Caco-2 (cell line): ENCODE data around the gene NEGR1. TPM values are rescaled to one million over a fixed set of nuclear protein-coding genes. Genes with fewer than 3 reads are reported as not detected.

Source experiments
- BruUV-seq: library from RNA; stranded (reverse); fragments of 400-500 nt; replicated peaks from 2 replicates; lab custom pipeline; 2021; lab: Mats Ljungman, UMichigan
- CTCF ChIA-PET: fragments of 300-600 bp; sonication (Branson Sonifier 250); formaldehyde crosslinking; loops from one replicate; lab custom pipeline; 2022; ENCODE audit warnings: antibody characterized with exemption; lab: Charles Lee
- POLR2A ChIA-PET: fragments of 300-600 bp; sonication (Branson Sonifier 250); formaldehyde crosslinking; loops from one replicate; lab custom pipeline; 2022; ENCODE audit warnings: antibody characterized with exemption; lab: Charles Lee
- DNase-seq, 2 experiments: peaks; one replicate each; pipeline versions ENCODE4 v3.0.0 to v3.0.0-alpha.2; 2020 to 2022
- H3K27me3 ChIP-seq: replicated peaks from 2 replicates; pipeline ENCODE4 v1.6.0; 2011; ENCODE audit warnings: low read length; ENCODE audit not compliant: control insufficient read depth, insufficient read depth
- H3K36me3 ChIP-seq: 2 replicates; pipeline ENCODE4 v1.5.1; 2011; ENCODE audit warnings: low read length; ENCODE audit not compliant: control insufficient read depth, insufficient read depth
- H3K4me1 ChIP-seq: fragments of 250-450 bp; sonication (Bioruptor Pico); 2 replicates; pipeline ENCODE4 v1.5.1; 2020; ENCODE audit warnings: mild to moderate bottlenecking
- H3K4me3 ChIP-seq: 2 replicates; pipeline ENCODE4 v1.5.1; 2011; ENCODE audit warnings: low read depth, mild to moderate bottlenecking, control low read depth, low read length
- H3K9me3 ChIP-seq: fragments of 250-450 bp; sonication (Bioruptor Pico); 2 replicates; pipeline ENCODE4 v1.5.1; 2020; ENCODE audit warnings: mild to moderate bottlenecking, moderate library complexity
- H3K27ac Mint-ChIP-seq: one replicate; pipeline ENCODE4 v1.8.0; 2022; ENCODE audit warnings: mixed read lengths; ENCODE audit not compliant: unreplicated experiment
- H3K27me3 Mint-ChIP-seq: one replicate; pipeline ENCODE4 v1.8.0; 2022; ENCODE audit warnings: mixed read lengths; ENCODE audit not compliant: insufficient read depth, unreplicated experiment
- H3K36me3 Mint-ChIP-seq: one replicate; pipeline ENCODE4 v1.8.0; 2022; ENCODE audit warnings: mild to moderate bottlenecking, mixed read lengths; ENCODE audit not compliant: insufficient read depth, unreplicated experiment
- H3K4me1 Mint-ChIP-seq: one replicate; pipeline ENCODE4 v1.8.0; 2022; ENCODE audit warnings: low read depth, mixed read lengths; ENCODE audit not compliant: unreplicated experiment
- H3K4me3 Mint-ChIP-seq: one replicate; pipeline ENCODE4 v1.8.0; 2022; ENCODE audit warnings: mild to moderate bottlenecking, moderate library complexity, mixed read lengths; ENCODE audit not compliant: unreplicated experiment
- H3K9me3 Mint-ChIP-seq: one replicate; pipeline ENCODE4 v1.8.0; 2022; ENCODE audit warnings: mixed read lengths; ENCODE audit not compliant: unreplicated experiment
- CTCF ChIP-seq, 2 experiments: fragments of 200-600 bp in 1 of 2; IDR thresholded peaks; 1 replicate in 1 of 2; 2 replicates in 1 of 2; pipeline versions ENCODE4 v1.5.1 to v1.8.0; 2011 to 2022; ENCODE audit warnings: antibody characterized with exemption in 1 of 2, control low read depth in 1 of 2, inconsistent platforms in 1 of 2, low read depth in 1 of 2, low read length in 1 of 2, mild to moderate bottlenecking in 1 of 2, moderate library complexity in 1 of 2; ENCODE audit not compliant: insufficient read depth in 1 of 2, severe bottlenecking in 1 of 2, unreplicated experiment in 1 of 2
- intact Hi-C: fragments of 100-400 bp; cut with micrococcal nuclease; formaldehyde crosslinking; loops from one replicate; pipeline ENCODE4 v1.10.0; 2022; ENCODE audit not compliant: unreplicated experiment
- total RNA-seq: library from RNA; stranded (reverse); gene quantifications from 2 replicates; pipeline ENCODE4 v1.2.3, GENCODE V29; 2022

NEGR1 gene
- total RNA-seq, 1 experiment from 2014 or later, result not detected

- BruUV-seq, result no TSS peak
- no peak overlapping the region for H3K4me3 ChIP-seq
These were observed 854.3 kb downstream of the NEGR1 start for GRCh38 chr1:71428029-71428428.

GRCh38 chr1:71427066-71427465, 855.3 kb downstream of the NEGR1 start:
- ChIA-PET CTCF (no interaction called here), POLR2A (no interaction called here)
- H3K27ac Mint-ChIP-seq, result no peak overlapping the region
- no peak for DNase-seq
- Histone ChIP-seq H3K4me1 (no peaks in the 10 kb centered on the region), H3K36me3 (no peaks in the 10 kb centered on the region), H3K4me3 (no peak overlapping the region), H3K27me3 (no peaks in the 10 kb centered on the region), H3K9me3 (no peaks in the 10 kb centered on the region)
- no peaks in the 10 kb centered on the region for H3K9me3 Mint-ChIP-seq
- H3K27me3 Mint-ChIP-seq, result no peaks in the 10 kb centered on the region
- TF ChIP-seq CTCF (IDR thresholded peaks at IDR 0.05; ENCODE audit: insufficient read depth in 1 of 2, low read depth in 1 of 2, low read length in 1 of 2, severe bottlenecking in 1 of 2, unreplicated experiment in 1 of 2), result no peak
- BruUV-seq, result no TSS peak
- intact Hi-C loops, result no loop called here
- no peaks in the 10 kb centered on the region for H3K4me1 Mint-ChIP-seq
- no peaks in the 10 kb centered on the region for H3K36me3 Mint-ChIP-seq
- H3K4me3 Mint-ChIP-seq, result no peak overlapping the region

More at GRCh38 chr1:71428029-71428428, 854.3 kb downstream of the NEGR1 start:
- no peaks in the 10 kb centered on the region for H3K4me1 ChIP-seq
- POLR2A ChIA-PET, result no interaction called here
- no peaks in the 10 kb centered on the region for H3K36me3 ChIP-seq
- Mint-ChIP-seq H3K27ac (no peak overlapping the region), H3K36me3 (no peaks in the 10 kb centered on the region), H3K4me3 (no peak overlapping the region), H3K9me3 (no peaks in the 10 kb centered on the region), H3K4me1 (no peaks in the 10 kb centered on the region), H3K27me3 (no peaks in the 10 kb centered on the region)
- no peaks in the 10 kb centered on the region for H3K9me3 ChIP-seq
- DNase-seq, result no peak
- intact Hi-C loops, result no loop called here
- no peak for TF ChIP-seq CTCF (IDR thresholded peaks at IDR 0.05; ENCODE audit: insufficient read depth in 1 of 2, low read depth in 1 of 2, low read length in 1 of 2, severe bottlenecking in 1 of 2, unreplicated experiment in 1 of 2)
- H3K27me3 ChIP-seq, result no peaks in the 10 kb centered on the region
- CTCF ChIA-PET, result no interaction called here

GRCh38 chr1:71424536-71424935, 857.8 kb downstream of the NEGR1 start:
- no peaks in the 10 kb centered on the region for H3K4me1 Mint-ChIP-seq
- Histone ChIP-seq H3K36me3 (no peaks in the 10 kb centered on the region), H3K9me3 (no peaks in the 10 kb centered on the region), H3K4me3 (no peak overlapping the region), H3K4me1 (no peaks in the 10 kb centered on the region), H3K27me3 (no peaks in the 10 kb centered on the region)
- no peaks in the 10 kb centered on the region for H3K36me3 Mint-ChIP-seq
- H3K27me3 Mint-ChIP-seq, result no peaks in the 10 kb centered on the region
- no peak overlapping the region for H3K4me3 Mint-ChIP-seq
- POLR2A ChIA-PET, result no interaction called here
- CTCF ChIA-PET, result no interaction called here
- H3K9me3 Mint-ChIP-seq, result no peaks in the 10 kb centered on the region
- no peak for TF ChIP-seq CTCF (IDR thresholded peaks at IDR 0.05; ENCODE audit: insufficient read depth in 1 of 2, low read depth in 1 of 2, low read length in 1 of 2, severe bottlenecking in 1 of 2, unreplicated experiment in 1 of 2)
- no peak for DNase-seq
- H3K27ac Mint-ChIP-seq, result no peak overlapping the region
- BruUV-seq, result no TSS peak
- intact Hi-C loops, result no loop called here
